ENCODE measurements around the gene DEGS2. TPM values are rescaled to one million over a fixed set of nuclear protein-coding genes. Genes with fewer than 3 reads are reported as not detected.

Gene DEGS2
- total RNA-seq, 1 experiment from 2014 or later: 0.07 TPM

DNA sequence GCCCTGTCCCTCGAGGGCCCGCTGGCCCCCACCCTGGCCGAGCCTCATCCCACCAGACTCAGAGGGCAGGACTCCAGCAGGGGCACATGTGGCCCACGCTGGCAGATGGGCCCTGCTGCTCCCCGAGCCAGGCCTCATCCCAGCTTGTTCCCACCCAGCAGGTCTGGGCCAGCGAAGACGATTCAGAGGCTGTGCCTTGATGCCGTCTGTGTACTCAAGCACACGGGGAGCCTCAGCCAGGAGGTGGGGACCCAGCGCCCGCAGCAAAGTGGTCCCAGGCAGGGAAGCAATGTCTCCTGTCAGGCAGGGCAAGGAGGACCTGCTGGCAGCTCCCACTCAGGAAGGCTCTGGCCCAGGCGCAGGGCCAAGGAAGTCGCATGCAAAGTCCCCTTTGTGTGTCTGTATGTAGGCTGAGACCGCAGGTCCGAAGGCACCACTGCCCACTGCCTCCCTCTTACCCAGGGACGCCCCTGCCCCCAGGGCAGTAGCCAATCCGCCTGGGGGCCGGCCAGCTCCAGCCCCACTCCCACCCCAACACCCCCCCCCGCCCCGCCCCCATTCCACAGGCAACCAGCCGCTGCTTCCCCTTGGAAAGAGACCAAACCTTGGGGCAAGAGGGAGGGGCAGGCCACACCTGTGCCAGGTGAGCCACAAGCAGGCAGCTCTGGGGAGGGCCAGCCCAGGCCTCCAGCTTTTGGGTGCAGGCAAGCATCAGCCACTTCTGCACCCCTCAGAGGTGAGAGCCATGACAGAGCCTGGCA is 9.4 kb downstream of the DEGS2 start:
- H3K27me3 Mint-ChIP-seq (ENCODE audit: insufficient read depth, unreplicated experiment): no peaks in the 10 kb centered on the region
- peak; percentile 57 for DNase-seq (ENCODE audit: unreplicated experiment)
- POLR2A ChIA-PET: interaction anchor here (0.5 kb wide), 1 partner anchor 184 kb away, joined by 3 read pairs; no protein-coding TSS in a partner anchor
- no peaks in the 10 kb centered on the region for H3K4me1 Mint-ChIP-seq (ENCODE audit: insufficient read depth, unreplicated experiment)
- CTCF ChIA-PET: interaction anchor here (0.8 to 1.4 kb wide), 5 partner anchors 34 to 168 kb away, joined by 3 to 5 read pairs (median 3); no protein-coding TSS in a partner anchor
- no TSS peak for BruUV-seq (replicated peaks)
- TF ChIP-seq, protein P1, sequence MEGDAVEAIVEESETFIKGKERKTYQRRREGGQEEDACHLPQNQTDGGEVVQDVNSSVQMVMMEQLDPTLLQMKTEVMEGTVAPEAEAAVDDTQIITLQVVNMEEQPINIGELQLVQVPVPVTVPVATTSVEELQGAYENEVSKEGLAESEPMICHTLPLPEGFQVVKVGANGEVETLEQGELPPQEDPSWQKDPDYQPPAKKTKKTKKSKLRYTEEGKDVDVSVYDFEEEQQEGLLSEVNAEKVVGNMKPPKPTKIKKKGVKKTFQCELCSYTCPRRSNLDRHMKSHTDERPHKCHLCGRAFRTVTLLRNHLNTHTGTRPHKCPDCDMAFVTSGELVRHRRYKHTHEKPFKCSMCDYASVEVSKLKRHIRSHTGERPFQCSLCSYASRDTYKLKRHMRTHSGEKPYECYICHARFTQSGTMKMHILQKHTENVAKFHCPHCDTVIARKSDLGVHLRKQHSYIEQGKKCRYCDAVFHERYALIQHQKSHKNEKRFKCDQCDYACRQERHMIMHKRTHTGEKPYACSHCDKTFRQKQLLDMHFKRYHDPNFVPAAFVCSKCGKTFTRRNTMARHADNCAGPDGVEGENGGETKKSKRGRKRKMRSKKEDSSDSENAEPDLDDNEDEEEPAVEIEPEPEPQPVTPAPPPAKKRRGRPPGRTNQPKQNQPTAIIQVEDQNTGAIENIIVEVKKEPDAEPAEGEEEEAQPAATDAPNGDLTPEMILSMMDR (IDR thresholded peaks at IDR 0.05; ENCODE audit: unreplicated experiment): no peak
- no peak overlapping the region for H3K4me3 Mint-ChIP-seq (ENCODE audit: unreplicated experiment)
- H3K9me3 Mint-ChIP-seq (ENCODE audit: unreplicated experiment): peaks cover 4% of the 10 kb centered on the region
- H3K27ac Mint-ChIP-seq (ENCODE audit: low read depth, unreplicated experiment): no peak overlapping the region
- intact Hi-C loops (cut with micrococcal nuclease): no loop called here
- peaks cover 4% of the 10 kb centered on the region for H3K36me3 Mint-ChIP-seq (ENCODE audit: insufficient read depth, unreplicated experiment)

DNA sequence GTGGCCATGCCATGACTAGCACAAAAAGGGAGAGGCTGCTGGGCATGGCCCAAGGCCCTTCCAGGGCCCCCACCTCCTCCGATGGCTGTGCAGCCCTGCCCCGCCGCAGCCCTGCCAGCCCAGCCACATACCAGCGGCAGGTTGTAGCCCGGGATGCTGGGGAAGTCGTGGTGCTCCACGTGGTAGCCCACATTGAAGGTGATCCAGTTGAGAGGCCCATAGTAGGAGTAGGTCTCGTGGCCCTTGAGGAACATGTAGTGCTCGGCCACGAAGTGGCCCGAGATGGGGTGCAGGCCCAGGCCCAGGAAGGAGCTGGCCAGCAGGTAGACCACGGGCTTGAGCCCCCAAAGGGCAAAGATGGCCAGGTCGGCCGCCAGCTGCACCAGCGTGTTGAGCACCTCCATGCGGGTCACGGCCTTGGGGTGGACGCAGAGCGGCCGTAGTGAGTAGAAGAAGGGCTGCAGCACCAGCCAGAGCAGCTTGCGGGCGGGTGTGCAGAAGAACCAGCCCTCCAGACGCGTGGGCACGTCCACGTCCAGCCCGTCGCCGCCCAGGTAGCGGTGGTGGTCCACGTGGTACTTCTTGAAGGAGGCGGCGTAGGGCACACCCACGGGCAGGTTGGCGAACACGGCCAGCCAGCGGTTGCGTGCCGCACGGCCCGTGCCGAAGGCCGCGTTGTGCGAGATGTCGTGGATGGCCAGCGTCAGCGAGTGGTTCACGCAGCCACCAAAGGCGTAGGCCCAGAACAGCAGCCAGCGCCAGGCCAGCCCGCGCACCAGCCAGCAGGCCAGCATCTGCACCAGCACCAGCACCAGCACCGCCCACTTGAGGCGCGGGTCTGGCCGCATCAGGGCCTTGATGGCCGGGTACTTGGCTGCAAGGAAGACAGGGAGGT is 10.4 kb downstream of the DEGS2 start:
- no peaks in the 10 kb centered on the region for H3K27me3 Mint-ChIP-seq (ENCODE audit: insufficient read depth, unreplicated experiment)
- POLR2A ChIA-PET: interaction anchor here (0.5 kb wide), 1 partner anchor 183 kb away, joined by 3 read pairs; no protein-coding TSS in a partner anchor
- H3K4me1 Mint-ChIP-seq (ENCODE audit: insufficient read depth, unreplicated experiment): no peaks in the 10 kb centered on the region
- TF ChIP-seq, protein P1 (IDR thresholded peaks at IDR 0.05; ENCODE audit: unreplicated experiment): no peak
- H3K27ac Mint-ChIP-seq (ENCODE audit: low read depth, unreplicated experiment): no peak overlapping the region
- CTCF ChIA-PET: interaction anchor here (0.7 kb wide), 1 partner anchor 167 kb away, joined by 3 read pairs; no protein-coding TSS in a partner anchor
- DNase-seq (ENCODE audit: unreplicated experiment): no peak
- no peaks in the 10 kb centered on the region for H3K9me3 Mint-ChIP-seq (ENCODE audit: unreplicated experiment)
- intact Hi-C loops (cut with micrococcal nuclease): no loop called here
- no peak overlapping the region for H3K4me3 Mint-ChIP-seq (ENCODE audit: unreplicated experiment)
- no TSS peak for BruUV-seq (replicated peaks)
- peaks cover 3% of the 10 kb centered on the region for H3K36me3 Mint-ChIP-seq (ENCODE audit: insufficient read depth, unreplicated experiment)

DNA sequence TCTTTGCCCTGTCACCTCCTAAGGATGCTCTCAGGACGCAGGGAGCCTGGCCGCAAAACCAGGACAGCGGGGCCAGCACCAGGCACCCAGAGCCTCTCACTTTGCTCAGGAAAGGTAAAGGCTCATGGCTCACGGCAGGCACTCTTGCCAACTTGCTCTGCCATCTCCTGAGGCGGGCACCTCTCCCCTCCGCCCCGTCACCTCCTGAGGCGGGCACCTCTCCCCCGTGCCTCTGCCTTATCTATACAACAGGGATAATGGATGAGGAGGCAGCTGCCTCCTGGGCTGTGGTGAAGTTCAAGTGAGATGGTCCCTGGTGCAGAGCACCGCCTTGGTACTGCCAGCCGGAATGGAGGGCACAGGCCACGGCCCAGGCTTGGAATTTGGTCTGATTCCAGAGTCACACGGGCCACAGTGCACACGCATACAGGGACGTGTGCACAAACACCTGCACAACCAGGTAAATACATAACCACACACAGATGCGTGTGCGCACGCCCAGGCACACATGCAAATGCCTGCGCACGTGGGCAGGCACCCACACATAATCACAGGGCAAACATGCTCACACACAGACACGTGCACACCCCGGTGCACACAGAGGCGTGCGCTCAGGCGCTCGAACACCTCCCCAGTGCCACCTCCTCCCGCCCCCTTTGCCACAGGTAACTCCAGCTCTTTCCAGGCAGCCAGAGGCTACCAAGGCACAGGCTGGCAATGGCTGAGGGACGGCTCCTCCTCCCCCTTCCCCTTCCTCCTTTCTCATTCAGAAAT is 11.6 kb downstream of the DEGS2 start:
- no peaks in the 10 kb centered on the region for H3K36me3 Mint-ChIP-seq (ENCODE audit: insufficient read depth, unreplicated experiment)
- no peaks in the 10 kb centered on the region for H3K27me3 Mint-ChIP-seq (ENCODE audit: insufficient read depth, unreplicated experiment)
- no peak overlapping the region for H3K4me3 Mint-ChIP-seq (ENCODE audit: unreplicated experiment)
- H3K4me1 Mint-ChIP-seq (ENCODE audit: insufficient read depth, unreplicated experiment): no peaks in the 10 kb centered on the region
- TF ChIP-seq, protein P1 (IDR thresholded peaks at IDR 0.05; ENCODE audit: unreplicated experiment): no peak
- intact Hi-C loops (cut with micrococcal nuclease): no loop called here
- no TSS peak for BruUV-seq (replicated peaks)
- H3K27ac Mint-ChIP-seq (ENCODE audit: low read depth, unreplicated experiment): no peak overlapping the region
- CTCF ChIA-PET: interaction anchor here (0.6 to 0.8 kb wide), 3 partner anchors 24 to 166 kb away, joined by 3 read pairs; no protein-coding TSS in a partner anchor
- POLR2A ChIA-PET: no interaction called here
- no peak for DNase-seq (ENCODE audit: unreplicated experiment)
- H3K9me3 Mint-ChIP-seq (ENCODE audit: unreplicated experiment): no peaks in the 10 kb centered on the region

Data from MCF 10A (cell line).